Gastrocnemius medialis (tissue), 4 donors: ENCODE results near the gene GKN2. TPM values are rescaled to one million over a fixed set of nuclear protein-coding genes. Genes with fewer than 3 reads are reported as not detected.

ENCODE experiments used
- ATAC-seq, 2 donors: fragments of 150-250 bp; one replicate each; pipeline ENCODE4 v1.9.1; 2016
- DNase-seq, 2 donors: peaks; one replicate each; pipeline ENCODE4 v3.0.0-alpha.2; 2019
- H3K27ac ChIP-seq, 4 donors: fragments of 200-600 bp; sonication (generic); 1 replicate in 1 of 4; 2 replicates in 3 of 4; pipeline ENCODE4 v1.5.1; 2016 to 2018; ENCODE audit warnings: mild to moderate bottlenecking in 2 of 4, moderate library complexity in 1 of 4
- H3K27me3 ChIP-seq, 3 donors: fragments of 200-600 bp; sonication (generic) in 2 of 3; 1 replicate in 1 of 3; 2 replicates in 2 of 3; pipeline versions ENCODE4 v1.5.1 to v1.6.0; 2016 to 2019; ENCODE audit warnings: mild to moderate bottlenecking in 1 of 3, moderate library complexity in 1 of 3
- H3K36me3 ChIP-seq, 2 donors: fragments of 200-600 bp; sonication (generic) in 1 of 2; one replicate each; pipeline ENCODE4 v1.5.1; 2017 to 2018
- H3K4me1 ChIP-seq, 2 donors: fragments of 200-600 bp; sonication (generic) in 1 of 2; one replicate each; pipeline ENCODE4 v1.5.1; 2016 to 2017; ENCODE audit warnings: mild to moderate bottlenecking in 2 of 2
- H3K4me3 ChIP-seq, 4 donors: fragments of 200-600 bp; sonication (generic) in 3 of 4; 1 replicate in 1 of 4; 2 replicates in 3 of 4; pipeline ENCODE4 v1.5.1; 2016 to 2019; ENCODE audit warnings: mild to moderate bottlenecking in 2 of 4
- H3K9me3 ChIP-seq, 3 donors: fragments of 200-600 bp; sonication (generic) in 2 of 3; 1 replicate in 1 of 3; 2 replicates in 2 of 3; pipeline ENCODE4 v1.5.1; 2016 to 2019
- CTCF ChIP-seq, 5 experiments: fragments of 450-650 bp in 3 of 5; fragments of 200-600 bp in 2 of 5; sonication (generic) in 2 of 5; IDR thresholded peaks in 4 of 5; conservative IDR thresholded peaks in 1 of 5; 1 replicate in 4 of 5; 2 replicates in 1 of 5; pipeline ENCODE4 v1.5.1; 2016 to 2019; ENCODE audit warnings: antibody characterized with exemption in 5 of 5, mild to moderate bottlenecking in 3 of 5, moderate library complexity in 3 of 5
- POLR2A ChIP-seq, 2 donors: fragments of 450-650 bp; IDR thresholded peaks; one replicate each; pipeline ENCODE4 v1.6.1; 2017; ENCODE audit warnings: antibody characterized with exemption in 2 of 2, mild to moderate bottlenecking in 2 of 2, moderate library complexity in 2 of 2
- in situ Hi-C, 4 donors: fragments of 200-750 bp; cut with MboI; loops; one replicate each; pipeline versions ENCODE4 v1.15.0 to v1.8.0; 2017; ENCODE audit warnings: low sequenced_read_pairs in 4 of 4
- intact Hi-C: fragments of 100-400 bp; cut with DNase I; formaldehyde crosslinking; loops from one replicate; pipeline ENCODE4 v1.15.1; 2023; ENCODE audit warnings: low total_unique reads
- total RNA-seq, 4 donors: library from RNA; depleted of rRNA; stranded (reverse); fragments of >200 nt; gene quantifications; one replicate each; pipeline versions ENCODE4 v1.1.0 to v1.2.3, GENCODE V29; 2016

The GKN2 gene
- total RNA-seq, 4 donors from 2014 or later, result not detected

GRCh38 chr2:68942827-68943226, 9.9 kb downstream of the GKN2 start:
- H3K27ac ChIP-seq, result no peak overlapping the region
- in situ Hi-C loops (no loop called here), intact Hi-C loops (loop anchor here (5.0 kb wide), 1 partner anchor 364 kb away; no protein-coding TSS in a partner anchor)
- ATAC-seq, result no peak
- no peaks in the 10 kb centered on the region for H3K4me1 ChIP-seq
- no peak for TF ChIP-seq CTCF (IDR thresholded peaks at IDR 0.05 in 4 of 5, conservative IDR thresholded peaks at IDR 0.05 in 1 of 5)
- no peak for TF ChIP-seq POLR2A (IDR thresholded peaks at IDR 0.05)
- H3K4me3 ChIP-seq, result no peak overlapping the region
- no peak for DNase-seq
- peaks cover 0 to 2% (median 0%) of the 10 kb centered on the region in 3 donors for H3K27me3 ChIP-seq
- no peaks in the 10 kb centered on the region for H3K36me3 ChIP-seq
- H3K9me3 ChIP-seq, result no peaks in the 10 kb centered on the region

DNA sequence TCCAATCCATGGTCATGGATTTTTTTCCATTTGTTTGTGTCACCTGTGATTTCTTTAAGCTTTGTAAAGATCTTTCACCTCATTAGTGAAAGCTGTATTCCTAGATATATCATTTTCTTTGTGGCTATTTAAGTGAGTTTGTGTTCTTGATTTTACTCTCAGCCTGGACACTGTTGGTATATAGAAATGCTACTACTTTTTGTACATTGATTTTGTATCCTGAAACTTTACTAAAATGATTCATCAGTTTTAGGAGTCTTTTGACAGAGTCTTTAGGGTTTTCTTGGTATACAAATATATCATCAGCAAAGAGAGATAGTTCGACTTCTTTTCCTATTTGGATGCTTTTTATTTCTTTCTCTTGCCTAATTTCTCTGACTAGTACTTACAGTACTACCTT, 12.3 kb downstream of the GKN2 start:
- Histone ChIP-seq H3K4me1 (no peaks in the 10 kb centered on the region), H3K36me3 (no peaks in the 10 kb centered on the region), H3K27ac (no peak overlapping the region), H3K4me3 (no peak overlapping the region), H3K27me3 (peaks cover 0 to 2% (median 0%) of the 10 kb centered on the region in 3 donors), H3K9me3 (no peaks in the 10 kb centered on the region)
- in situ Hi-C loops, result no loop called here
- ATAC-seq (no peak), DNase-seq (no peak)
- intact Hi-C loops, result loop anchor here (5.0 kb wide), 1 partner anchor 367 kb away; no protein-coding TSS in a partner anchor
- no peak for TF ChIP-seq POLR2A (IDR thresholded peaks at IDR 0.05)
- TF ChIP-seq CTCF (IDR thresholded peaks at IDR 0.05 in 4 of 5, conservative IDR thresholded peaks at IDR 0.05 in 1 of 5), result no peak

- TF ChIP-seq POLR2A (IDR thresholded peaks at IDR 0.05) (no peak), CTCF (IDR thresholded peaks at IDR 0.05 in 4 of 5, conservative IDR thresholded peaks at IDR 0.05 in 1 of 5) (no peak)
These were observed 12.7 kb downstream of the GKN2 start for GRCh38 chr2:68939962-68940361.

GRCh38 chr2:68938938-68939337, 13.8 kb downstream of the GKN2 start:
- DNase-seq (no peak), ATAC-seq (no peak)
- H3K4me1 ChIP-seq, result no peaks in the 10 kb centered on the region
- H3K27ac ChIP-seq, result no peak overlapping the region
- in situ Hi-C loops, result no loop called here
- peaks cover 0 to 2% (median 0%) of the 10 kb centered on the region in 3 donors for H3K27me3 ChIP-seq
- H3K4me3 ChIP-seq, result no peak overlapping the region
- no peaks in the 10 kb centered on the region for H3K36me3 ChIP-seq
- intact Hi-C loops, result no loop called here
- H3K9me3 ChIP-seq, result no peaks in the 10 kb centered on the region
- no peak for TF ChIP-seq CTCF (IDR thresholded peaks at IDR 0.05 in 4 of 5, conservative IDR thresholded peaks at IDR 0.05 in 1 of 5)
- TF ChIP-seq POLR2A (IDR thresholded peaks at IDR 0.05), result no peak

More at GRCh38 chr2:68939962-68940361, 12.7 kb downstream of the GKN2 start:
- Histone ChIP-seq H3K27me3 (peaks cover 0 to 2% (median 0%) of the 10 kb centered on the region in 3 donors), H3K36me3 (no peaks in the 10 kb centered on the region), H3K27ac (no peak overlapping the region), H3K9me3 (no peaks in the 10 kb centered on the region), H3K4me3 (no peak overlapping the region), H3K4me1 (no peaks in the 10 kb centered on the region)
- intact Hi-C loops, result loop anchor here (5.0 kb wide), 1 partner anchor 367 kb away; no protein-coding TSS in a partner anchor
- no peak for ATAC-seq
- in situ Hi-C loops, result no loop called here
- no peak for DNase-seq
